Neural cell (in vitro differentiated cells): Measurements from ENCODE around the gene TMEM132A. TPM values are rescaled to one million over a fixed set of nuclear protein-coding genes. Genes with fewer than 3 reads are reported as not detected.

Source experiments
- H2AFZ ChIP-seq: fragments of 200-600, 300-800 bp; sonication (generic), shearing (Covaris generic); 2 replicates; pipeline ENCODE4 v1.6.0; 2014; ENCODE audit warnings: low read depth, mild to moderate bottlenecking, antibody characterized with exemption, low read length, moderate library complexity
- H3F3A ChIP-seq: fragments of 200-600 bp; shearing (Covaris generic); 2 replicates; pipeline ENCODE4 v1.6.1; 2016; ENCODE audit warnings: mild to moderate bottlenecking, moderate library complexity, mixed read lengths, antibody characterized with exemption, low read length; ENCODE audit not compliant: insufficient read depth, poor library complexity, severe bottlenecking
- H3K27ac ChIP-seq: fragments of 200-600, 300-800 bp; sonication (generic), shearing (Covaris generic); 2 replicates; pipeline ENCODE4 v1.5.1; 2014; ENCODE audit warnings: mild to moderate bottlenecking, low read length, moderate library complexity
- H3K27me3 ChIP-seq: fragments of 300-800, 200-600 bp; sonication (generic), shearing (Covaris generic); 2 replicates; pipeline ENCODE4 v1.6.0; 2014; ENCODE audit warnings: mild to moderate bottlenecking, low read depth, low read length, moderate library complexity; ENCODE audit not compliant: insufficient read depth
- H3K36me3 ChIP-seq: fragments of 300-800, 200-600 bp; sonication (generic), shearing (Covaris generic); 2 replicates; pipeline ENCODE4 v1.5.1; 2014; ENCODE audit warnings: mild to moderate bottlenecking, antibody characterized with exemption, low read length, moderate library complexity; ENCODE audit not compliant: insufficient read depth
- H3K4me2 ChIP-seq: fragments of 300-800, 200-600 bp; sonication (generic), shearing (Covaris generic); 2 replicates; pipeline ENCODE4 v1.6.0; 2014; ENCODE audit warnings: mild to moderate bottlenecking, low read length
- H3K4me3 ChIP-seq: fragments of 300-800, 200-600 bp; sonication (generic), shearing (Covaris generic); 2 replicates; pipeline ENCODE4 v1.5.1; 2014; ENCODE audit warnings: mild to moderate bottlenecking, low read length, moderate library complexity
- H3K79me2 ChIP-seq: fragments of 200-600 bp; shearing (Covaris generic); replicated peaks from 2 replicates; pipeline ENCODE4 v1.6.0; 2014; ENCODE audit warnings: mild to moderate bottlenecking, low read length, moderate library complexity; ENCODE audit not compliant: insufficient read depth
- H3K9ac ChIP-seq: fragments of 300-800, 200-600 bp; sonication (generic), shearing (Covaris generic); 2 replicates; pipeline ENCODE4 v1.6.1; 2016; ENCODE audit warnings: mild to moderate bottlenecking, low read length, mixed read lengths
- H3K9me2 ChIP-seq: fragments of 200-600 bp; shearing (Covaris generic); 2 replicates; pipeline ENCODE4 v1.6.1; 2016; ENCODE audit warnings: mild to moderate bottlenecking, low read length, mixed read lengths; ENCODE audit not compliant: insufficient read depth
- H3K9me3 ChIP-seq: fragments of 200-600, 300-800 bp; sonication (generic), shearing (Covaris generic); 2 replicates; pipeline ENCODE4 v1.6.1; 2016; ENCODE audit warnings: mild to moderate bottlenecking, mixed run types, low read length, moderate library complexity, mixed read lengths
- H4K20me1 ChIP-seq: fragments of 200-600 bp; shearing (Covaris generic); 2 replicates; pipeline ENCODE4 v1.6.1; 2016; ENCODE audit warnings: mild to moderate bottlenecking, mixed run types; ENCODE audit not compliant: insufficient read depth
- EP300 ChIP-seq: fragments of 450-650 bp; conservative IDR thresholded peaks from 2 replicates; pipeline ENCODE4 v1.6.1; 2014; ENCODE audit warnings: antibody characterized with exemption, mild to moderate bottlenecking, moderate library complexity; ENCODE audit not compliant: poor library complexity, severe bottlenecking
- EZH2 ChIP-seq: fragments of 200-600, 300-800 bp; shearing (Covaris generic), sonication (generic); IDR thresholded peaks from 2 replicates; pipeline ENCODE4 v1.6.1; 2014; ENCODE audit warnings: antibody characterized with exemption, low read length, borderline replicate concordance, mild to moderate bottlenecking; ENCODE audit not compliant: insufficient read depth, poor library complexity, severe bottlenecking
- MXI1 ChIP-seq: fragments of 450-650 bp; conservative IDR thresholded peaks from 2 replicates; pipeline ENCODE4 v1.6.1; 2014; ENCODE audit warnings: antibody characterized with exemption, mild to moderate bottlenecking; ENCODE audit not compliant: poor library complexity, severe bottlenecking
- POLR2AphosphoS5 ChIP-seq: IDR thresholded peaks from 2 replicates; pipeline ENCODE4 v1.6.1; 2012
- RAD21 ChIP-seq: fragments of 450-650 bp; conservative IDR thresholded peaks from 2 replicates; pipeline ENCODE4 v1.6.1; 2014; ENCODE audit warnings: antibody characterized with exemption, mild to moderate bottlenecking, moderate library complexity
- SMC3 ChIP-seq: fragments of 450-650 bp; conservative IDR thresholded peaks from 2 replicates; pipeline ENCODE4 v1.6.1; 2014; ENCODE audit warnings: antibody characterized with exemption, mild to moderate bottlenecking, moderate library complexity; ENCODE audit not compliant: poor library complexity
- TAF1 ChIP-seq: IDR thresholded peaks from 2 replicates; pipeline ENCODE4 v1.6.1; 2012; ENCODE audit warnings: low read depth
- polyA plus RNA-seq: library from polyadenylated mRNA; depleted of rRNA; stranded (reverse); fragments of >200 nt; gene quantifications from 2 replicates; pipeline ENCODE4 v1.2.3, GENCODE V29; 2014
- TF ChIP-seq, protein P1 (sequence below): fragments of 450-650 bp; IDR thresholded peaks from 2 replicates; pipeline ENCODE4 v1.5.1; 2014; ENCODE audit warnings: antibody characterized with exemption, mild to moderate bottlenecking, moderate library complexity; ENCODE audit not compliant: poor library complexity, severe bottlenecking
- TF ChIP-seq, protein P2 (sequence below): IDR thresholded peaks from 2 replicates; pipeline ENCODE4 v1.6.1; 2012; ENCODE audit warnings: borderline replicate concordance

Gene TMEM132A
- polyA plus RNA-seq, 1 donor from 2014 or later: 215 TPM

GRCh38 chr11:60985501-60985900 lies 61.2 kb downstream of the TMEM132A start:
- Histone ChIP-seq H3F3A (no peaks in the 10 kb centered on the region), H2AFZ (no peak overlapping the region), H3K9ac (no peak overlapping the region), H3K4me3 (no peak overlapping the region), H3K4me2 (no peak overlapping the region), H3K79me2 (no peaks in the 10 kb centered on the region), H3K27ac (no peak overlapping the region), H4K20me1 (no peaks in the 10 kb centered on the region), H3K27me3 (no peaks in the 10 kb centered on the region), H3K9me2 (no peaks in the 10 kb centered on the region), H3K36me3 (no peaks in the 10 kb centered on the region), H3K9me3 (no peaks in the 10 kb centered on the region)
- TF ChIP-seq MXI1: no peak
- TF ChIP-seq TAF1: no peak
- TF ChIP-seq SMC3: no peak
- no peak for TF ChIP-seq EZH2
- no peak for TF ChIP-seq EP300
- TF ChIP-seq, protein P1, sequence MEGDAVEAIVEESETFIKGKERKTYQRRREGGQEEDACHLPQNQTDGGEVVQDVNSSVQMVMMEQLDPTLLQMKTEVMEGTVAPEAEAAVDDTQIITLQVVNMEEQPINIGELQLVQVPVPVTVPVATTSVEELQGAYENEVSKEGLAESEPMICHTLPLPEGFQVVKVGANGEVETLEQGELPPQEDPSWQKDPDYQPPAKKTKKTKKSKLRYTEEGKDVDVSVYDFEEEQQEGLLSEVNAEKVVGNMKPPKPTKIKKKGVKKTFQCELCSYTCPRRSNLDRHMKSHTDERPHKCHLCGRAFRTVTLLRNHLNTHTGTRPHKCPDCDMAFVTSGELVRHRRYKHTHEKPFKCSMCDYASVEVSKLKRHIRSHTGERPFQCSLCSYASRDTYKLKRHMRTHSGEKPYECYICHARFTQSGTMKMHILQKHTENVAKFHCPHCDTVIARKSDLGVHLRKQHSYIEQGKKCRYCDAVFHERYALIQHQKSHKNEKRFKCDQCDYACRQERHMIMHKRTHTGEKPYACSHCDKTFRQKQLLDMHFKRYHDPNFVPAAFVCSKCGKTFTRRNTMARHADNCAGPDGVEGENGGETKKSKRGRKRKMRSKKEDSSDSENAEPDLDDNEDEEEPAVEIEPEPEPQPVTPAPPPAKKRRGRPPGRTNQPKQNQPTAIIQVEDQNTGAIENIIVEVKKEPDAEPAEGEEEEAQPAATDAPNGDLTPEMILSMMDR: no peak
- TF ChIP-seq POLR2AphosphoS5: no peak
- no peak for TF ChIP-seq RAD21
- TF ChIP-seq, protein P2, sequence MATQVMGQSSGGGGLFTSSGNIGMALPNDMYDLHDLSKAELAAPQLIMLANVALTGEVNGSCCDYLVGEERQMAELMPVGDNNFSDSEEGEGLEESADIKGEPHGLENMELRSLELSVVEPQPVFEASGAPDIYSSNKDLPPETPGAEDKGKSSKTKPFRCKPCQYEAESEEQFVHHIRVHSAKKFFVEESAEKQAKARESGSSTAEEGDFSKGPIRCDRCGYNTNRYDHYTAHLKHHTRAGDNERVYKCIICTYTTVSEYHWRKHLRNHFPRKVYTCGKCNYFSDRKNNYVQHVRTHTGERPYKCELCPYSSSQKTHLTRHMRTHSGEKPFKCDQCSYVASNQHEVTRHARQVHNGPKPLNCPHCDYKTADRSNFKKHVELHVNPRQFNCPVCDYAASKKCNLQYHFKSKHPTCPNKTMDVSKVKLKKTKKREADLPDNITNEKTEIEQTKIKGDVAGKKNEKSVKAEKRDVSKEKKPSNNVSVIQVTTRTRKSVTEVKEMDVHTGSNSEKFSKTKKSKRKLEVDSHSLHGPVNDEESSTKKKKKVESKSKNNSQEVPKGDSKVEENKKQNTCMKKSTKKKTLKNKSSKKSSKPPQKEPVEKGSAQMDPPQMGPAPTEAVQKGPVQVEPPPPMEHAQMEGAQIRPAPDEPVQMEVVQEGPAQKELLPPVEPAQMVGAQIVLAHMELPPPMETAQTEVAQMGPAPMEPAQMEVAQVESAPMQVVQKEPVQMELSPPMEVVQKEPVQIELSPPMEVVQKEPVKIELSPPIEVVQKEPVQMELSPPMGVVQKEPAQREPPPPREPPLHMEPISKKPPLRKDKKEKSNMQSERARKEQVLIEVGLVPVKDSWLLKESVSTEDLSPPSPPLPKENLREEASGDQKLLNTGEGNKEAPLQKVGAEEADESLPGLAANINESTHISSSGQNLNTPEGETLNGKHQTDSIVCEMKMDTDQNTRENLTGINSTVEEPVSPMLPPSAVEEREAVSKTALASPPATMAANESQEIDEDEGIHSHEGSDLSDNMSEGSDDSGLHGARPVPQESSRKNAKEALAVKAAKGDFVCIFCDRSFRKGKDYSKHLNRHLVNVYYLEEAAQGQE: no peak

- no peaks in the 10 kb centered on the region for H3K9me3 ChIP-seq
- H3K27ac ChIP-seq: no peak overlapping the region
- H3K36me3 ChIP-seq: no peaks in the 10 kb centered on the region
- H3K27me3 ChIP-seq: no peaks in the 10 kb centered on the region
- no peak overlapping the region for H3K4me3 ChIP-seq
- H3F3A ChIP-seq: no peaks in the 10 kb centered on the region
- no peak for TF ChIP-seq POLR2AphosphoS5
- TF ChIP-seq SMC3: no peak
- TF ChIP-seq, protein P2: no peak
- no peak for TF ChIP-seq EP300
- no peak for TF ChIP-seq RAD21
- TF ChIP-seq, protein P1: no peak
- H3K9ac ChIP-seq: no peak overlapping the region
- H4K20me1 ChIP-seq: no peaks in the 10 kb centered on the region
- no peaks in the 10 kb centered on the region for H3K79me2 ChIP-seq
- H3K4me2 ChIP-seq: no peak overlapping the region
- H3K9me2 ChIP-seq: no peaks in the 10 kb centered on the region
- H2AFZ ChIP-seq: no peak overlapping the region
Measured at GRCh38 chr11:60985991-60986915, 62.0 kb downstream of the TMEM132A start.
